Mesothelial cell of epicardium (in vitro differentiated cells): ENCODE results near the gene CBL. TPM values are rescaled to one million over a fixed set of nuclear protein-coding genes. Genes with fewer than 3 reads are reported as not detected.
"Not testable (repeated sequence)": the region's sequence is repeated elsewhere in the genome, so short reads cannot be mapped to it uniquely, and the experiment has no call there.

ENCODE experiments used
- DNase-seq, 2 experiments: peaks; one replicate each; pipeline ENCODE4 v3.0.0; 2021; ENCODE audit warnings: low spot score in 2 of 2; ENCODE audit not compliant: unreplicated experiment in 2 of 2
- H3K27ac Mint-ChIP-seq: 2 replicates; pipeline ENCODE4 v1.8.0; 2021; ENCODE audit warnings: mixed read lengths
- H3K27me3 Mint-ChIP-seq: 2 replicates; pipeline ENCODE4 v1.8.0; 2021; ENCODE audit warnings: low read depth, mixed read lengths
- H3K36me3 Mint-ChIP-seq: 2 replicates; pipeline ENCODE4 v1.8.0; 2021; ENCODE audit warnings: mixed read lengths
- H3K4me1 Mint-ChIP-seq: 2 replicates; pipeline ENCODE4 v1.8.0; 2021; ENCODE audit warnings: mixed read lengths
- H3K4me3 Mint-ChIP-seq: 2 replicates; pipeline ENCODE4 v1.8.0; 2021; ENCODE audit warnings: mild to moderate bottlenecking, moderate library complexity, mixed read lengths
- H3K9me3 Mint-ChIP-seq: 2 replicates; pipeline ENCODE4 v1.8.0; 2021; ENCODE audit warnings: mixed read lengths
- CTCF ChIP-seq: fragments of 200-600 bp; sonication (generic); IDR thresholded peaks from one replicate; pipeline ENCODE4 v1.5.0; 2021; ENCODE audit warnings: antibody characterized with exemption; ENCODE audit not compliant: unreplicated experiment
- total RNA-seq: library from RNA; stranded (reverse); gene quantifications from 3 replicates; pipeline ENCODE4 v1.2.1, GENCODE V29; 2021

CBL gene
- total RNA-seq, 1 donor from 2014 or later, result 27.5 TPM

- Mint-ChIP-seq H3K36me3 (no peaks in the 10 kb centered on the region), H3K9me3 (no peaks in the 10 kb centered on the region), H3K27me3 (no peaks in the 10 kb centered on the region), H3K27ac (no peak overlapping the region), H3K4me3 (no peak overlapping the region), H3K4me1 (peaks cover 9% of the 10 kb centered on the region)
- TF ChIP-seq CTCF, result peak; percentile 62
- DNase-seq, result peak in 1 of 2 experiments; percentile 67
These were observed 9.2 kb upstream of the CBL start for GRCh38 chr11:119196833-119197483.

GRCh38 chr11:119198925-119199324, 7.2 kb upstream of the CBL start:
- Mint-ChIP-seq H3K36me3 (no peaks in the 10 kb centered on the region), H3K27me3 (no peaks in the 10 kb centered on the region), H3K4me3 (no peak overlapping the region), H3K4me1 (peaks cover 11% of the 10 kb centered on the region), H3K27ac (no peak overlapping the region), H3K9me3 (no peaks in the 10 kb centered on the region)
- DNase-seq, result no peak
- no peak for TF ChIP-seq CTCF

- not testable (repeated sequence) for H3K4me3 Mint-ChIP-seq, H3K27ac Mint-ChIP-seq, H3K36me3 Mint-ChIP-seq, H3K27me3 Mint-ChIP-seq, DNase-seq, H3K9me3 Mint-ChIP-seq
- H3K4me1 Mint-ChIP-seq, result peaks cover 19% of the 10 kb centered on the region
These were observed 4.9 kb upstream of the CBL start for GRCh38 chr11:119201236-119201635.

GRCh38 chr11:119202554-119202953, 3.6 kb upstream of the CBL start:
- no peak overlapping the region for H3K4me3 Mint-ChIP-seq
- no peak for TF ChIP-seq CTCF
- no peaks in the 10 kb centered on the region for H3K27me3 Mint-ChIP-seq
- peaks cover 26% of the 10 kb centered on the region for H3K4me1 Mint-ChIP-seq
- DNase-seq, result no peak
- H3K36me3 Mint-ChIP-seq, result no peaks in the 10 kb centered on the region
- no peak overlapping the region for H3K27ac Mint-ChIP-seq
- H3K9me3 Mint-ChIP-seq, result no peaks in the 10 kb centered on the region

- no peak for TF ChIP-seq CTCF
- DNase-seq, result no peak
- no peak overlapping the region for H3K4me3 Mint-ChIP-seq
- H3K27me3 Mint-ChIP-seq, result no peaks in the 10 kb centered on the region
- no peaks in the 10 kb centered on the region for H3K9me3 Mint-ChIP-seq
- H3K27ac Mint-ChIP-seq, result no peak overlapping the region
- H3K36me3 Mint-ChIP-seq, result no peaks in the 10 kb centered on the region
- H3K4me1 Mint-ChIP-seq, result peaks cover 25% of the 10 kb centered on the region
These were observed 2.1 kb upstream of the CBL start for GRCh38 chr11:119204066-119204465.

GRCh38 chr11:119205080-119205479, 1.1 kb upstream of the CBL start:
- no peak for TF ChIP-seq CTCF
- H3K27ac Mint-ChIP-seq, result peak overlapping the region; percentile 96
- no peaks in the 10 kb centered on the region for H3K36me3 Mint-ChIP-seq
- no peak for DNase-seq
- peaks cover 25% of the 10 kb centered on the region for H3K4me1 Mint-ChIP-seq
- H3K27me3 Mint-ChIP-seq, result no peaks in the 10 kb centered on the region
- H3K4me3 Mint-ChIP-seq, result peak overlapping the region; percentile 90
- no peaks in the 10 kb centered on the region for H3K9me3 Mint-ChIP-seq
